Tongue (tissue), 2 donors: ENCODE measurements around the gene CXADR. TPM values are rescaled to one million over a fixed set of nuclear protein-coding genes. Genes with fewer than 3 reads are reported as not detected.
"Not testable (repeated sequence)": the region's sequence is repeated elsewhere in the genome, so short reads cannot be mapped to it uniquely, and the experiment has no call there.

Experiments
- DNase-seq: peaks from one replicate; pipeline ENCODE4 v3.0.0-alpha.2; 2015
- total RNA-seq: library from RNA; depleted of rRNA; stranded (reverse); fragments of >200 nt; gene quantifications from one replicate; pipeline ENCODE4 v1.2.3, GENCODE V29; 2014

The CXADR gene
- 23.8 TPM for total RNA-seq

DNA sequence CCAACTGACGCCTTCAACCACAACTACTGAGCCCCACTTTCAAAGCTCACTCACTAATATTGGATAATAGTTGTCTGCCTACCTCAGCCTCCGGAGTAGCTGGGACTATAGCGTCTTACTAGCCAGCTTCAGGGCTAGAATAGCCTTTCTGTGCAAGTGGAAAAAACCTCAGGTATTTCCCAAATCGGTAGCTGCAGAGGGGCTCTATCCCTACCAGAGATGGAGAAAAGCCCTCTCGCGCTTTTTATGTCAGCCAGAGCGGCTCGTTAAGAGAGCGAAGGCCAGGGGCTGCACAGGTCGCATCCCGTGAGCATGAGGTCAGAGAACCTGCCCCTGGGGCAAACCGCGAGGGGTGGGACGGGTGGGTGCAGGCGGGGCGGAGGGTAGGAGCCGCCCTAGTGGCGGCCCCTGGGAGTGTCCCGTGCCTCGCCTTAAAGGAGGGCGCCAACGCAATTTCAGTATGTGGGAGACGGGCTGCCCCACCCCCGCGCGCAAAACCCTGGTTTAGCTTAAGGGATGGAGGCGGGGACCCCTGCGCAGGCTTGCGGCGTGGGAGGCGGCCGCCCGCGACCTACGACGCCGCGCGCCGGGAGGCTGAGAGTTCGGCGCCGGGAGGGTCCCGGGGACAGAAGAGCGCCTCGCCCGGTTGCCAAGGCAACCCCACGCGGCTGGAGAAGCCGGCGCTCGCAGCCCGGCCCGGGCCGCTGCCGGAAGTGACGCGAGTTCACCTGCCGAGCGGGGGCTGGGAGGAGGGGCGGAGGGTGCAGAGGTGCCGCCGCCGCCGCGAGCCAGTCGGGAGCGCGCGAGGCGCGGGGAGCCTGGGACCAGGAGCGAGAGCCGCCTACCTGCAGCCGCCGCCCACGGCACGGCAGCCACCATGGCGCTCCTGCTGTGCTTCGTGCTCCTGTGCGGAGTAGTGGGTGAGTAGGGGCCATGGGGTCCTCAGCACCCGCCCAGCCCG, at the start of gene CXADR:
Gene CXADR, plus strand, starts transcription at position 791 of the 961 bp plus-strand sequence. Its CDS starts 87 bp downstream, at position 878.
- DNase-seq, result peak; percentile 85

DNA sequence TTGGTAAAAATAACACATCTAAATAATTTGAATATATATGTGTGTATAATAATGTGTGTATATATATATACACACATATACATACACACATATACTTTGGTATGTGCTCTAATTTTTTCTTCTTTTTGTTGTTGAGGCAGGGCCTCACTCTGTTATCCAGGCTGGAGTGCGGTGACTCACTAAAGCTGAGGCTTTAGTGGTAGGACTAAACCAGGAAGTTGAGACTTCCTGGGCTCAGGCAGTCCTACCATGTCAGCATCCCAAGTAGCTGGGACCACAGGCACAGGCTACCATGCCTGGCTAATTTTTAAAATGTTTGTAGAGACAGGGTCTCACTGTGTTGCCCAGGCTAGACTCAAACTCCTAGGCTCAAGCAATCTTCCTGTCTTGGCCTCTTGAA, 46.7 kb upstream of the CXADR start:
- no peak for DNase-seq

DNA sequence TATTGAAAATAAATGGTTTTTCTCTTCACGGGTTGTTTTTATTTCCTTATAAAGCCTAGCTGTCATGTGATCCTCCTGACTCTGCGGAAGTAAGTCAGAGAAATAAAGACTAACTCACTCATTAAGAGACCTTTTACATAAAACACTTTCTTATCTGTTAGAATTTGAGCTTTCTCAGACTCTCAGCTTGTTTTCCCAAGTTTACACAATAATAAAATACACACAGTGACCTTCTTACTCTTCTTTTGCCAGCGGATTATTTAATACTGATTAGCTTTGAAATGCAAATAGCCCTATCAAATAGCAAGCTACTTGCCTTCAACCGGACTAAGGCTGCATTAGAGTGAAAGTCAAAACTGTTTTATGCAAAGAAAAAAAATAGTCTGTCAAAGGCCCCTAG, 45.5 kb upstream of the CXADR start:
- DNase-seq, result no peak

DNA sequence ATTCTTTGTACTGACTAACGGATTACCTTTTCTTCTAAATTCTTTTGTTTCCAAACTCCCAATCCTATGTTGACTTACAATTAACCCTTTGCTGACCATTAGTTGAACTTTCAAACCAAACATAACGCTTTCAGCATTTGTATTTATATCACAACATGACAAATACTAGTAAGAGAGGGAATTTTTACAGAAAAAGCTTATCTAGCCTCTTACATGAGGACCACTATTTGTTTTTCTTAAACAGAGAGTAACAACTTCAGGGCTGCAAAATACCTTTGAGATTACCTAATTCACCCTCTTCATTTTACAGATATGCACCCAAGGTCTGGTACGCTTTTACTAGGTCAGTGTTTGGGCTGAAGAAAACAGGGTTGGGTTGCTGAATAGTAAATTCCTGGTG, 45.0 kb upstream of the CXADR start:
- DNase-seq, result no peak

DNA sequence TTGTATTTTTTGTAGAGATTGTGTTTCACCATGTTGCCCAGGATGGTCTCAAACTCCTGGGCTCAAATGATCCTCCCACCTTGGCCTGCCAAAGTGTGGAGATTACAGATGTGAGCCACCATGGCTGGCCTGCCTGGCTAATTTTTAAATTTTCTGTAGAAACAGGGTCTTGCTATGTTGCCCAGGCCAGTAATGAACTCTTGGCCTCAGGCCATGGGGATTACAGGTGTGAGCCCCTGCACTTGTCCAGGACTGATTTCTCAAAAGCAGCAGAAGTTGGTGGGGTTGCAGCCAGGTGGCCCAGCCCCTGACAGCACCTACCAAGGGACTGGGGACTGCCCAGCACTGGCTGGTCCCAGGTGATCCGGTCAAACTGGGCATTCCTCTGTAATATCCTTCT, 44.1 kb upstream of the CXADR start:
- DNase-seq, result no peak

DNA sequence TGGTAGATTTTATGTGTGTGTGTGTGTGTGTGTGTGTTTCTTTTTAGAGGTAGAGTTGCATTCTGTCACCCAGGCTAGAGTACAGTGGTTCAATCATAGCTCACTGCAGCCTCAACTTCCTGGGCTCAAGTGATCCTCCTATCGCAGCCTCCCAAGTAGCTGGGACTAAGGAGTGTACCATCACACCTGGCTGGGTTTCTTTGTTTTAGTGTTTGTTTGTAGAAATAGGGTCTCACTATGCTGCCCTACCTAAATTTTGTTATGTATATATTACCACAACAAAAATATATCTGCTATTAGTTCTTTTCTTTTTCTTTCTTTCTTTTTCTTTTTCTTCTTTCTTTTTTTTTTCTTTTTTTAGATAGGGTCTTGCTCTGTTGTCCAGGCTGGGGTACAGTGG, 43.1 kb upstream of the CXADR start:
- no peak for DNase-seq

DNA sequence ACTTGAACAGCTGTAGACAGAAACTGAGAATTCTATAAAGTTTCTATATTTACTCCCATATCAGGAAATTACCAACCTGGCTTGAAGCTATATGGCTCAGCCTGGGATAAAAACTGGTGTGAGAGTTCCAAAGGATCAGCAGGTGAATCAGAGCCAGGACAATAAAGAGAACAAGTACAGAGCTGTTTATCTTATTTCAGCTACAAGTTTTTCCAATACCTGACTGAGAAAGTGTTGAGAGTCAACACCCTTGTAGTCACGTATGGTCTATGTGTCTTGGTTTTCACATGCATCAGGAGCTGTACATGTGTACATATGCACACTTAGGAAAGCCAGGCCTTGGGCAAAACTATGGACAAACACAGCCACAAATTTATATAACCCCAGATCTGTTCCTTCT, 40.7 kb upstream of the CXADR start:
- DNase-seq, result no peak

DNA sequence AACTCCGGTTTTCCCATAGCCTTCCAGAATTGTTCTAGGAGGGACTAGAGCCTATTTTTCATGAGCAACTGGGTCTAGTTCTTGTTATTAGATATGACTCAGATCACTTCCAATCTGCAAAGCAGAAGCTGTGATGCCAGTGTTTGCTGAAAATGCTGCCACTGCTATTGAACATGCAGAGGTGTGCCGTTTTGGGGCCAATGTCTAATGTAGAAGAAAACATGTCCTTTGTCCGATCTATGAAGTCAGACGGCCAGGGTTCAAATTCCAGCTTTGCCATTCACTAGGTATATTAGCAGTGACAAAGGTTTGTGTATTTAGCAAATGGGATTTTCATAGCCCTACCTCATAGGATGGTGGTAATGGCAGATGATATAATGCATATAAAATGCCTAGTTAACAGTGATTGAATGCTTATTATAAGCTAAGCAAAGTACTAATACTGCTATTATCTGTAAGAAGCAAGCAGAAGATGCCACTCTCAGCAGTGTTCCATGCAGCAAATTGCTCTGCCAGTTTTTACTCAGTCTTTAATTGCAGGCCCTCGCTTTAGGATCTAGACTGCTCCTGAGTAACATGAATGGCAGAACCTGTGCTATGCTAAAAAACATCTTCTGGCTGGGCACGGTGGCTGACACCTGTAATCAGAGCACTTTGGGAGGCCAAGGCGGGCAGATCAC, 40.1 kb upstream of the CXADR start:
- no peak for DNase-seq

DNA sequence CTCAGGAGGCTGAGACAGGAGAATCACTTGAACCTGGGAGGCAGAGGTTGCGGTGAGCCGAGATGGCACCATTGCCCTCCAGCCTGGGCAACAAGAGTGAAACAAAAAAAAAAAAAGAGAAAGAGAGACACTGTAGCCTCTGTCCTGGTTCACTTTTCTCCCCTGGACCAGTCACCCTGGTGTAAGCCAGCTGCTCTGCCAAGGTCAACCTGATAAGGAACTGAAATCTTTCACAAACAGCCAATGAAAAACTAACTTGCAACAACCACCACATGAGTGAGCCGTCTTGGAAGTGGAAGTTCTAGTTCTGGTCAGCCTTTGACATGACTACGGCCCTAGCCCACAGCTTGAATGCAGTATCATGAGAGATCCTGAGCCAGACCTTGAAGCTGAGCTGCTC, 36.8 kb upstream of the CXADR start:
- no peak for DNase-seq

DNA sequence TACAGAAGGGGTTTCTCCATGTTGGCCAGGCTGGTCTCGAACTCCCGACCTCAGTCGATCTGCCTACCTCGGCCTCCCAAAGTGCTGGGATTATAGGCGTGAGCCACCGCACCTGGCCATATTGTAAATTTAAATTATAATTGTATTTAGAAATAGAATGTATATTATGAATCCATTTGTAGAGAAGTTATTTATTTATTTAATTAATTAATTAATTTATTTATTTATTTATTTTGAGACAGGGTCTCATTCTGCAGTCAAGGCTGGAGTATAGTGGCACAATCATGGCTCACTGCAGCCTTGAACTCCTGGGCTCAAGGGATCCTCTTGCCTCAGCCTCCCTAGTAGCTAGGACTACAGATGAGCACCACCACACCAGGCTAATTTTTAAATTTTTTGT, 34.7 kb upstream of the CXADR start:
- DNase-seq, result not testable (repeated sequence)

DNA sequence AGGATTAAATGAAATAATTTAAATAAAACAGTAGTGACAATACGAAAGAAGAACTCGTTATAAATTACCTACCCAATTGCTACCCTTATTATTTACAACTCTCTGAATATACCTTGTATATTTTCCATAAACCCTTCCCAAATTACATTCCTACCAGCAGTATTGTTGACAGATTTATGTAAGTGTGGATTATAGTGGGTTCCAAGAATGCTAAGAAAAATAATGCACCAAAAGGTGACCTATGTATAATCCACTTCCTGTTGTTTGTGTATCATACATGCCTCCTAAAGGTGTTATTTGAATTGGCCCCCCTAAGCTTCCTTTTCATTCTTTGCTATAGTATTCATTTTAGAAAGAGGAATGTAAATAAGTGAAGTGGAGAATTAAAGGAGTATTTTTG, 33.2 kb upstream of the CXADR start:
- no peak for DNase-seq

DNA sequence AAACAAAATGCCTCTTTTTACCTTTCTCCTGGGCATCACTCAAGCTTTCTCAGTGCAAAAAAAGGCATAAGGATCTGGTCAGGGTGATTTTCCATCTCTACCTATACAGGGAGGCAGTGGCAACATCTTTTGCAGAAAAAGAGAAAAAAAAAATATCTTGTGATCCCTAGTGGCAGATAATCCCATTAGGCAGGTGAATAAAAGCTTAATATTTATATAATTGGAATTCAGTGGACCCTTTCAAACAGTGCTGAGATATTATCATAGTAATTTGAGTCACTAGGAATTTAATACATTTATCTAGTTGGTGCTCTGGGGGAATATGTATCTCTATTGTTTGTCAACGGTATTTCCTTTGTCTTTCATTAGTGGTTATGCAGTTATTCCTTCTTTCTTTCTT, 29.9 kb upstream of the CXADR start:
- DNase-seq, result no peak

DNA sequence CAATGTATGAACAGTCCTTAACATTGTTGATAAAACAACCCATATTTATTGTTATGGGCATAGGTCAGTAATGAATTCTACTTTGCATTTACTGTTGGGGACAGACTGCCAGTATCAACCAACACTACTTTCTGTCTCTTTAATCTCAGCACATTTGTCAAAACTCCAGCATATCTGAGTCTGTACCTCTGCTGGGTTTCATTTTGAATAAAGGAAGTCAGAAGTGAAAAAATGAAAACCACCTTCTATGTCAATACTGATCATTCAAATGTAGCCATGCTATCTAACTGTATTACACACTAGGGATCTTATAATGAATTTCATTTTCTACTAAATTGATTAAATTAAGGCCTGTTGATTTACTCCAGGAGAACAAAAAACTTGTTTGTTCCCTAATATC, 24.2 kb upstream of the CXADR start:
- DNase-seq, result no peak

DNA sequence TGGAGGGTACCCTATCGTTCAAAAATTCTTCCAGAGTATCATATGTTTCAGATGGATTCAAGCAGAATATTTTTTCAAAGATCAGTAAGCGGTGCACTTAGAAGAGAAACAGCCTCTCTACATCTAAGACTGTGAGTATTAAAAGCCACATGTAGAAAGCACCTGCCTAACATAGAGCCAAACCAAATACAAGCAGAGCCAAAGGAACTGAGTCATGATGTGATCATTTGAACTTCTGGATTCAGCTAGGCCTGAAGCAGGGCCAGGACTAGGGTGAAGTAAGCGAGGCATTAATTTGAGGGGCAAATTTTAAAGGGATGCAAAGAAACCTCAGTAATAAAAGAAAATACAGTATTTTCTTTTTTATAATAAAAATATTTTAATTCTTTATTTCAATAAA, 23.3 kb upstream of the CXADR start:
- DNase-seq, result not testable (repeated sequence)

DNA sequence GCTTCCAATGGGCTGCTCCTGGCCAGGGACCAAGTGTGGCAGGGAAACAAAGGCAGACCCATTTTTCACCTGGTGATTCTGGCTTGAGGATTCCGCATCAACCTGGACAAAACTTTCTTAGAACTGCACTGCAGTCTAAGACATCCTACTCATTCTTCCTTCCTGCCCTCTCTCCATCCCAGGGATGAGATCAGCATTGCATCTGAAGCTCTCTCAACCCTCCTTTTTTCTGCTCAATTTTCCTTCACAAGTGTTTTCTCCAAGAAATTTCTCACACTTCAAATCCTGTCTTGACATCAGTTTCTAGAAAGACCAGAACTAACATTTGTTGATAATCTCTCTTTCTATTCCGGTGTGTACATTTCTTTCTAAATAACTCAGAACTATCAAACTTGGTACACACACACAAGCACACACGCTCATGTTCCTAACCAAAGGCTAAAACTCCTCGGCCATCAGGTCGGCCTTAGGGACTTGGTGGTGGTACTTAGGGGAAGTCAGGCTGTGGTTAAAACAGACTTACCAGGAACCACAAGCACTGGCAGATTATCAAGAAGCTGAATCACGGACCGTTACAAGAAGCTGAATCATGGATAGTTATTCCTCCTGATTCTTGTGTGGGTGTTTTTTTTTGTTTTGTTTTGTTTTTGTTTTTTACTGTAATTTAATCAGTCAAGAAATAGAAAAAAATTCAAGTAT, 21.0 kb upstream of the CXADR start:
- no peak for DNase-seq

DNA sequence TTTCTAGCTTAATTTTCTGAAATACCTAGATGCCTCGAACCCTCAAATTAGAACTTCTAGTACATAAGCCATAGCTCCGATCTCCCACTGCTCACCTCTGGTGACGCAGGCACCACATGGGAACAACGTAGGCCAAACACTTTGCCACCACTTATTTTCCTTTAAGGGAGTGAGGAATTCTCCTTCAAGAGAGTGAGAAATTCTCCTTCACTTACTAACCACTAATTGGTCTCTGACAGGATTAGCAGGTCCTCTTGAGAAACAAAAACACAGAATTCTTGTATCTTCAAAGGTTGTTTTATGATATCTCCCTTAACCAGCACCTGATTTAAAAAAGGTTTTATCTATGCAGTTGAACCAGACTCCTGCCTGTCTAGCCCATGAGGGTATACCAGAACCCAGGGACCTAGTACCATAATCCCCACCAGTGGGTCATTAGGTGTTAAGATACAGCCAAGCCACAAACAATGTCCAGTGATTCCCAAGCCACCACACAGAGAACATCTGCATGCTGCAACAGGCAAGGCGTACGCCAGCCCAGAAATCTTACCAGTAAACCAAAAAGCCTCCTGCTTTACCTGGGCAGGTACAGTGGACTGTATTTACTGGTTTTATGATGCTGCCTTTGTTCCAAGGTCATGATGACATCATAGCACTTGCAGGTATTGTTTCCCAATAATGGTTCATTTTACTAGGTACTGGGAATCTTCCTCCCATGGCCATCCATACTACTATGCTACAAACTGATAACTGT, 20.3 kb upstream of the CXADR start:
- no peak for DNase-seq

DNA sequence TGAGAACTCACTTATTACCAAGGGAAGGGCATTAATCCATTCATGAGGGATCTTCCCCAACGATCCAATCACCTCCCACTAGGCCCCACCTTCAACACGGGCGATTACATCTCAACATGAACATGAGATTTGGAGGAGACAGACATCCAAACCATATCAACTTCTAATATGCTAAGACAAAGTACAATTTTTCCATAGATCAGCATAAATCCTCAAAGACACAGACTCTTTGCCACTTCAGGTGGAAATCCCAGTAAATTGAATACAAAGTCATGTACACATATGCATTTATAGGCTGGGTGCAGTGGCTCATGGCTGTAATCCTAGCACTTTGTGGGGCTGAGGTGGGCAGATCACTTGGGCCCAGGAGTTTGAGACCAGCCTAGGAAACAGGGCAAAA, 18.8 kb upstream of the CXADR start:
- no peak for DNase-seq

DNA sequence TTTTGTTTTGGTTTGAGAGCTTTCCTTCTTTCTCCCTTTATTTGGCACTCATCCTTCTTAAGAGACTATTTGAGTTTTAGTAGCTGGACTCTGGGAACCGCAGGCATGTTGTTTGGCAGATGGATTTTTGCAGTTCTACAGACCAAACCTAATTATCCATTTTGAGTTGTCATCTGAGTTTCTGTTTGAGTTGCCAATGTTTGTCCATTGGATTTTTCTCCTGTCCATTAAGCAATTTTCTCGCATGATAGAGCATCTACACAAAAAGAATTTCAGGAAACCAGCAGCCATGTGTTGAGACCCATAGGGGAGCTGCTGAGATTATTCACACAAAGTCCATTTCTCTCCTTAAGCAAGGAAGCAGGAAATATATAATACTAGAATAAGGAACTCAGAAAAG, 17.2 kb upstream of the CXADR start:
- DNase-seq, result peak; percentile 4

DNA sequence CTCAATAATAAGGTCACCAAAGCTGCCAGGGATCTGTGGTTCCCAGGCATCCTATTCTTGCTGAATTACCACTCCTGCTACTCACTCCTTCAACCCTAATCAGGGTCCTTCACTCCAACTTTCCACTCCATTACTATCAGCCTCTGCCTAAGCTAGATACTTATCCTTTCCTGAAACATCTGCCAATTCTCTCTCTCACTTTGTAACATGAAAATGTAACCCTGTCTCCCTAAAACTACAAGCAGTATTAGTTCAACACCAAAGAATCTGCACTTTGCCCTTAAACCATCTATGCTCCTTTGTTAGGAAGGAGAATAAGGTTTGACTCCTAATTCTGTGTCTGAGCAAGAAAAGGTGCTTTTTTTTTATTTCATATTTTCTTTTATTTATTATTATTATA, 15.5 kb upstream of the CXADR start:
- no peak for DNase-seq

DNA sequence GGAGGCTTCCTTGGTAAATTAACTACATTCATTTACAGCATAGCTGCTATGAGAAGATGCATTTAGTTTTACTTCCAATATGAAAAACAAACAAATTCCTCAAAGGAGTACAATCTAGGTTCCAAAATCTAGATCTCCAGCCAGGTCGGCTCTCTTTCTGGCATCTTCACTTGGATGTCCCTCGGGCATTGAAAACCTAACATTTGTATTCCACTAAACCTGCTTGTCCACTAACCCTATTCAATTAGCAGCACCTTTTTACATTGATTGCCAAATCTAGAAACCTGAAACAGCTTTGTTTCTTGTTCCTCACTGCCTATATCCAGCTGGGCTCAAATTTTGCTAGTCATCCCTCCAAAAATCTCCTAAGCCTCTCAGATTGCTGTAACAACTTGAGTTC, 14.3 kb upstream of the CXADR start:
- peak; percentile 25 for DNase-seq

DNA sequence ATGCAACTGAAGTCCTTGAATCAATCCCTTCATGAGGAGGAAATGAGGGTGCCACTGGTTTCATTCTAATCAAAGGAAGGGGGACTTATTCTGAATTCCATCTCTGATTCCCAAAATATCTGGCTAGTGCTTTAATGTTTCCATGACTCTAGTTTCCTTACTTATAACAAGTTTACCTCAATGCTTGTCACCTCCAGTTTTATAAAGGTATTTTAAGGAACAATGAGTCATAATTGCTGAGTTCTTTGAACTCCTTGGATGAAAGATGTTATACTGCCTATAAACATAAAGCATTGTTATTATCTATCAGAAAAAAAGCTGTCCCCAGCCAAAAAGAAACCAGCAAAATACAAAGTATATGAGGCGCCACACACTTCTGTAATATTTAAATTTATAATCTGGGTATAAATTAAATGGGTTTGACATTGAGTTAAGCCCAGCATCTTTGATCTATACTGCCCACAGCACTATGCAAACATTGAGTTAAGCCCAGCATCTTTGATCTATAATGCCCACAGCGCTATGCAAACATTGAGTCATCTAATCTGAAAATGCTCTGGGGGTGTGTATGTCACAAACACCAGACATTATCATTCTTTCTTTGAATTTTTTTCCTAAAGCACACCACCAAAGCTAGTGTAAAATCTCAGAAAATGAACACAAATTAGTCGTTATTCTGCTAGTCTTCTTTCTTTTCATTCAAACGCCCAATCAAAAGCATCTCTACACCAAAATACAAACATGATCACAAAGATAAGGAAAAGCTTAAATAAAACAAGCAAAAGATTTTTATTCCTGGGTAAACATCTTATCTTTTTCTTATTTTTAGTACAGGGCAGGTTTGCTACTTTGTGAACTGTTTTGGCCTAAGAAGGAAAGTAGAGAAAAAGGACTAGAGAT, 11.5 kb upstream of the CXADR start:
- no peak for DNase-seq
